Occipital lobe (tissue), 2 donors: ENCODE measurements around the gene SLITRK2. TPM values are rescaled to one million over a fixed set of nuclear protein-coding genes. Genes with fewer than 3 reads are reported as not detected.
A peak's percentile ranks its signal among the peaks of the same experiment; 100 is the strongest.

ENCODE experiments used
- DNase-seq: peaks from one replicate; lab custom pipeline; 2025; lab: John Stamatoyannopoulos, UW
- total RNA-seq: library from RNA; depleted of rRNA; stranded (reverse); fragments of >200 nt; gene quantifications from one replicate; pipeline ENCODE4 v1.2.3, GENCODE V29; 2014

The SLITRK2 gene, protein sequence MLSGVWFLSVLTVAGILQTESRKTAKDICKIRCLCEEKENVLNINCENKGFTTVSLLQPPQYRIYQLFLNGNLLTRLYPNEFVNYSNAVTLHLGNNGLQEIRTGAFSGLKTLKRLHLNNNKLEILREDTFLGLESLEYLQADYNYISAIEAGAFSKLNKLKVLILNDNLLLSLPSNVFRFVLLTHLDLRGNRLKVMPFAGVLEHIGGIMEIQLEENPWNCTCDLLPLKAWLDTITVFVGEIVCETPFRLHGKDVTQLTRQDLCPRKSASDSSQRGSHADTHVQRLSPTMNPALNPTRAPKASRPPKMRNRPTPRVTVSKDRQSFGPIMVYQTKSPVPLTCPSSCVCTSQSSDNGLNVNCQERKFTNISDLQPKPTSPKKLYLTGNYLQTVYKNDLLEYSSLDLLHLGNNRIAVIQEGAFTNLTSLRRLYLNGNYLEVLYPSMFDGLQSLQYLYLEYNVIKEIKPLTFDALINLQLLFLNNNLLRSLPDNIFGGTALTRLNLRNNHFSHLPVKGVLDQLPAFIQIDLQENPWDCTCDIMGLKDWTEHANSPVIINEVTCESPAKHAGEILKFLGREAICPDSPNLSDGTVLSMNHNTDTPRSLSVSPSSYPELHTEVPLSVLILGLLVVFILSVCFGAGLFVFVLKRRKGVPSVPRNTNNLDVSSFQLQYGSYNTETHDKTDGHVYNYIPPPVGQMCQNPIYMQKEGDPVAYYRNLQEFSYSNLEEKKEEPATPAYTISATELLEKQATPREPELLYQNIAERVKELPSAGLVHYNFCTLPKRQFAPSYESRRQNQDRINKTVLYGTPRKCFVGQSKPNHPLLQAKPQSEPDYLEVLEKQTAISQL
- total RNA-seq: 9.7 TPM

DNA sequence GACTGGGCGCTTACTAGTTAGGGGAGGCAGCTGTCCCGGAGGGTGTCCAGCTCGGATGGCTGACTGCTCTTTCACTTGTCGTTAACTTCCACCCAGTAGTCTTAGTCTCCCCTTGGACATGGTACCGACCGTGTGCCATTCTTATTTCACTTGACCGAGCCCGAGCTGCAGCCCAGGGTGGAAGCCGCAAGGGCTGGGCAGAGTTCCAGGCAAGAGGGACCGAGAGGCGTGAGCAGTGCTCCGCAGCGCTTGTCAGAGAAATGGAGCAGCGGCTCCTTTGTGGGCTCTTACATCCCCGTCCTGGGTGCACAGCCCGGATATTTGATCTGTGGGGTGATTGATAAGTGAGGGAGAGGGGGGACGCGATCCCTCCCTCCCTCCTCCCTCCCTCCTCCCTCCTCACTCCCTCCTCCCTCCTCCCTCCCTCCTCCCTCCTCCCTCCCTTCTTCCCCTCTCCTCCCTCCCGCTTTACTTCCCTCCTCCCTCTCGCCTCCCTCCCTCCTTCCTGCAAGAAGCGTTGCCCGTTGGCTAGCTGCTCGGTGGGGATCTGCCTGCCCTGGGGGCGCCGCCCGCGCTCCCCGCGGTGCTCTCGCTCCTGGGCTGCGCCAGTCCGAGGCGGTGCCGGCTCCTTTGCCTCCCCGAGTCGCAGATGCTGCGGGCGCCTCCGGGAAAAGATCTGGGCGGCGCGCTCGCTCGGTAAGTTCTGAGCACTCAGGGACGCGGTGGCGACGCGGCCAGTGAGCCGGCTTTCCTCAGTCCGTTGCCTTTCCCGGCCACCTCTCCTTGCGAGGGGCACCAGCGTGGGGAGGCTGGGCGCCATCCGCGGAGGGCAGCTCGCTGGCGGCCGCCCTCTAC, at the start of gene SLITRK2:
TSS of gene SLITRK2 (plus strand) at position 499 of the 855 bp plus-strand sequence. CDS start 4,597 bp downstream, outside the sequence.
- DNase-seq: peak; percentile 40

DNA sequence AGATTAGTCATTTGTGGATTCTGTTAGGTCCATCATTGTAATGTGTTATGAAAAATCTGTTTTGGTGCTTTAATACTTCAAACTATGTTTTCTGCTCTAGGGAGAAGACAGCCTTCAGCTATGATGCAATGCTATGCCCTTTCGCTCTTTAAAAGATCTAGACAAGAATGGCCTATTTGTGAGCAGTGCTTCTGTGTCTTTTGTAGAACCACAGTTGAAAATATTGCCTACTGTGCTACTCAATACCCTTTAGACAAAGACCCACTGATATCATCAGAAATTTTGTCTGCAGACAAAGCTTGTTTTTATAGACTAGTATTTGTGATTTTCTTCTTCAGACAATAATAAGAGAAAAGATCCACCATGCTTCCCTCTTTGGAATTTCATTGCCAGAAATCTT, 44.6 kb upstream of the SLITRK2 start:
- DNase-seq: no peak

DNA sequence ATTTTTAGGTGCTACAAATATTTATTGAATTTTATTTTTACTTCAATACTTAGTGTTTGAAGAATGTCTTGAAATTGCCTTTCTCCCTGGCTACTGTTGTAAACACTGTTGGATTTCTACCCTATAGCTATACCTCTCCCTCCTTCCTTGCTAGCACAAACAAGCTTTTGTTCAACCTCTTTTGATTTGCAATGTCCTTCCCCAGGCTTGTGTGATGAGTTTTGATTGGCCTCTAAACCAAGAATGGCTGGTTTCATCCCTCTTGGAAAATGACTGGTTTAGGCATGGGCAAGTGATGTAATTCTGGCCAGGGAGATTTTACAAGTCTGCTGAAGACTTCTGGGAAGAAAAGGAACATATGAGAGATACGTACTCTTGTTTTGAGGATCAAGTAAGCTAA, 25.3 kb upstream of the SLITRK2 start:
- DNase-seq: no peak

DNA sequence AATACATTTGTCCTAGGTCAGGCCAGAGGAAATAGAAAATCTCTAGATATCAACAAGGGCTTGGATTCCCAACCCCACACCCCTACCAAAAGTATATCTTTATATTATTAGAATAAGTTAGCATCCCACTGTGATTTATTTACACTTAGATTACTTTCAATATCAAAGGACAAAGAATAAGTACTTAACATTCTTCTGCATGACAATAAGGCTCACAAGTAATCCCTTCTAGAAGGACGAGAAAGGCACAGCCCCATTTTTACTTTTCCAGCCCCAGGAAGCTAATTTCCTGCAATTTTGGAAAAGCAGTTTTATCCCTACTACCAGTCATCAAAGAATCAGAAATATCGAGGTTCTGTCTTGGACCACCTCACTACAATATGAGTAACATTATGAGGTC, 14.1 kb upstream of the SLITRK2 start:
- DNase-seq: no peak

DNA sequence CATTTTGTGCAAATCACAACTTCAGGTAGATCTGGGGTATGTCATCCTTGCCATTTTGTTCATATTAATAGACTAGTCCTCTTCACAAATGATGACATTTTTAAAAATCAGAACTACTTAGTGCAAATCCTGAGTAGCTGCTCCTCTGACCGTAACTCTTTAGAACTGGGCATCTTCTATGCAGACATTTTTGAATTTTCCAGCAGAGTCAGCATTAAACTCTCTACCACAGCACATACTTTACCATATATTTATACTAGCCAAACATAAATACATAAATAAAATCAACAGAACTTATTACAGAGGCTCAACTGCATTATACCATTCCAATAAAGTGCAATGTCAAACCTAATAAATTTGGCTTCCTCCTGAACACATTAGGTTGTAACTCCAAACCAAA, 4.5 kb upstream of the SLITRK2 start:
- DNase-seq: no peak

DNA sequence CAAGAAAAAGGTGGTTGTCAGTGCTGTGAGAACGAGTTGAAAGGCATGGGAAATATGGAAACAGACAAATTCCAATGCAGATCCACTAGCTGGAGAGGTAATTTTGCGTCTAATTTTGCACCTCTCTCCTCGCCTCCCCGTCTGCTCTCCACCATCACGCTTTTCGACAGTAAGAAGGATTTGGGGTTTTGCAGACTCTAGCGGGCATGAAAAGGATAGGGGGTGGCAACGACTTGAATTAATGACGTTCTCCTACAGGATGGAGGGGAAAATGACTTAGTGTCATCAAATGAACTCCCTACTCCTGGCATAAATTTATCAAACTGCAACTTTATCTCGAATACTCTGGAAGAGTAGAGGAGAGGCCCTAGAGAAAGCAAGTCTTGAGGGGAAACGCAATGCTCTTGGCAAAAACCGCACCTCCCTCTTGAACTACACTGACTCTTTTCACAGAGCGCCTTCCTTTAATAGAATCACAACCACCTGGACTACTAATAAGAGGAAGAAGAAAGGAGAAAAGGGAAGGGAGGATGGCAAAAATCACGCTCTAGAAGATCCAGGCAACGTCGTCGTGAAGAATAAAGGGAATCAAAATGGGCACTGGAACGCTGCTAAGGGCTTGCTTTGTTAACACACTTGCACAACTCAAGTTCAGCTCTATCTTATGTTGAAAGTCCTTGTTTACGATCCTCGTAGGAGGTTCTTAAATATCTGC, 871 bp upstream of the SLITRK2 start:
- DNase-seq: no peak

DNA sequence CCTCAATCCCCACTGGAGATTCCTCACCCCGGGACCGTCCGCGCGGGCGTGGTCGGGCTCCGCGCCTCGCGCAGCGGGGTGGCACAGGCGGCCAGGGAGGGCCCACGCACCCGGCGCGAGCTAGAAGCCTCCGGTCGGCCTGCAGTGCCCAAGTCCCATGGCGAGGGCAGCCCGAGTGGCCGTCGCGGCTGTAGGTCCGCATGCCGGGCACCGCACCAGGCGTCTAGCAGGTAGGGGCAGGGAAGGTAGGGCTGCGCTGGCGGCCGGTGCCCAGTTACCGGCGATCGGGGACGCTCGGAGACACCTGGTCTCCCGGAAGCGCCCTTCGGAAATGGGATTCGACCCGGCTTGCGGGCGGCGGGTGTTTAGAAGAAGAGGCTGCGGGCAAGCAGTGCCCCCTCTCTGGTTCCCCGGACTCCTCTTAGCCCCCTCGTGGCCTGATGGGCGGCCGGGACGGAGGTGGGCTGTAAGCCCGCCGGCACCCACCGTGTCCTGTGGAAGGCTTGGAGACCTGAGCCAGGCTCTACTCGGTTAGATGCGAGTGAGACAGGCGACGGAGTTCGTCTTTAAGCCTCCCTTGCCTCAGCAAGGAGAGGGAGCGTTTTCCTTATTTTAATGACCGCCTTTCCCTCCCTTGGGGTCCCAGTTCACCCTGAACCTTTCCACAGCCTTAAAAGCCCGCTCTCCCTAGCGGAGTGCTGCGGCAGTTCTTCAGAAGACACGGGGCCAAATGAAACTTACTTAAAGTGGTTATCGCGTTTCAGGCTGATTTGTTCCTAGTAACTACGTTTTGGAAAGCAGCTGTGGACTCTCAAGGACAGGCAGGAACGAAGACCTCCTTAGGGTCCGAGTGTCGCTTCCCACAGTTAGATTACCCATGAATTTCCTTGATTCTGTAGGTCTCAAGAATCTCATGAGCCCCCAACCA, 821 bp downstream of the SLITRK2 start:
- no peak for DNase-seq

DNA sequence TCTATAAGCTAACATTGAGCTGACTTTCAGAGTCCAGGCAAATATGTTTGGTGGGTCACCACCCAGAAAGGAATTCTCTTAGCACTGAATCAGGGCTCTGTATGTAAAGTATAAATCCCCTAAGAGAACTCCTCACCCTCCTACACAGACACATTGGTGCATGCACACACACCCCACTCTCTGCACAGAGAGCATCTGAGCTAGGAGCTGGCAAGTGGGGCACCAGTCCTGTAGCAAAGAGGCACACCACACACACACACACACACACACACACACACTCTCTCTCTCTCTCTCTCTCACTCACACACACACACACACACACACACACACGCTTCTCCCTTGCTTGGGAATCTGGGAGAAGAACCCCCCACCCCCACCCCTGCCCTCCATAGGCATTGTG, 3.2 kb downstream of the SLITRK2 start:
- DNase-seq: no peak

DNA sequence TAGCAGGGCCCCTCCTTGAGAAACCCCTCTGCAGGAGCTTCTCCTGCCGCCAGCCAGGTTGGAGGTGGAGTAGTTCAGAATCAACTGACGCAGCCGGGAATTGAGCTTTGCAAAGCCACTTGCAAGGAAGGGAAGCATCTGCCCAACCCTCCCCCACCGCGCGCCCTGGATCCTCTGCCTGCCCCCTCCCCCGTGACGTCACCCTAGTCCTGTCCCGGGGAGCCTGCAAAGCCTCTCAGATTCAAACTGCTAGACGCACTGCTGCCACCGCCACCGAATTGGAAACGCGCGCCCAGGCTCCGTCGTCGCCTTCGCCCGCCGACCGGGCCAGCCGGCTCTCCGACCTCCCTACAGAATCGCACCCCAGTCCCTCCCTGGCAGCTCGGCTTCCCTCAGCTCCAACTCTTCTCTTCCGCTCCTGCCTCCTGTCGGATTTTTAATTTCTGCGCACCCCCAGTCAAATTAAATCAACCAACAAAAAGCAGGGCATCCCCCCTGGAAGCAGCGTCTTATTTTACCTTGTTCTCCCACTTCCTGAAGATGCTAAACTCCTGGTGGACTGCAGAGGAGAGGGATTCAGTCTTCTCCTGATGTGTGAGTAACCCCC, 3.8 kb downstream of the SLITRK2 start:
- peak; percentile 80 for DNase-seq

DNA sequence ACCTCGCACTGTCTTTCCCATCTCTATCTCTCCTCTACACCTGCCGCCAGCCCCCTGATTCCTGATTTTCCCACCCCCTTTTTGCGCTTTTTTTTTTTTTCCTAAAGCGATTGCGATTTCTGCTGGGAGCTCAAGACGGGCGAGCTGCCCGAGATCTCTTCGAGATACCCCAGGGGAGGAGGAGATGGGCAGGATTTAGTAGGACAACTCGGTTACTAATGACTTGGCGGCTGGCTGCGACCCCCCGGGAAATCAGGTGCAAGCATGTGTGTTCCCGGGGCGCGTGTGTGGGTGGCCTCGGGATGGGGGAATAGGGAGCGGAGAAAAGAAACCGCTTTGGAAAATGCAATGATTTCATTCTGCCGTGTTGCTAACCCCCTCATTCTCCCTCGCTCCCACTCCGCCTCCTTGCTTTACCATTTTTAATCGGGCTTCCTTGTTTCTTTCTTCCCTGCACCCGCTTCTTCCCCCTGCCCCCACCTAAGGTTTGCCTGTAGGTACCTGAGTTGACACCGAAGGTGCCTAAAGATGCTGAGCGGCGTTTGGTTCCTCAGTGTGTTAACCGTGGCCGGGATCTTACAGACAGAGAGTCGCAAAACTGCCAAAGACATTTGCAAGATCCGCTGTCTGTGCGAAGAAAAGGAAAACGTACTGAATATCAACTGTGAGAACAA, 4.4 kb downstream of the SLITRK2 start:
- no peak for DNase-seq

DNA sequence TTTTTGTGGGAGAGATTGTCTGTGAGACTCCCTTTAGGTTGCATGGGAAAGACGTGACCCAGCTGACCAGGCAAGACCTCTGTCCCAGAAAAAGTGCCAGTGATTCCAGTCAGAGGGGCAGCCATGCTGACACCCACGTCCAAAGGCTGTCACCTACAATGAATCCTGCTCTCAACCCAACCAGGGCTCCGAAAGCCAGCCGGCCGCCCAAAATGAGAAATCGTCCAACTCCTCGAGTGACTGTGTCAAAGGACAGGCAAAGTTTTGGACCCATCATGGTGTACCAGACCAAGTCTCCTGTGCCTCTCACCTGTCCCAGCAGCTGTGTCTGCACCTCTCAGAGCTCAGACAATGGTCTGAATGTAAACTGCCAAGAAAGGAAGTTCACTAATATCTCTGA, 5.5 kb downstream of the SLITRK2 start:
- no peak for DNase-seq

DNA sequence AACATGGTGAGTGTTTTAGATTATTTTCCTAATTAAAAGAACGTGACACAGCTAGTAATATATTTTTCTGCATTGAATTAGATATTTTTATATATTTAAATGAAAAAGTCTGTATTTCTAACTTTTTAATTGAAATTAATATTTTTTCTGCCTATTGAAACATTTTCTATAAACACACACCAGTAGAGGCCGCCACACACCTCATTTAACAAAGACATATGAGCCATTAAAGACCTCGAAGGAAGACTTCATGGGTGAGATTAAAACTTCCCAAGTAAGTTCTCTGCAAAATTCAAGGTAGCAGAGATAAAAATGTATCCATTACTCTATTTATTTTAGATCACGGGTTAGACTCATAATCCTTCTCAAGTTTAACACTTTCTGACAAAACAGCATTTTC, 8.3 kb downstream of the SLITRK2 start:
- DNase-seq: no peak

DNA sequence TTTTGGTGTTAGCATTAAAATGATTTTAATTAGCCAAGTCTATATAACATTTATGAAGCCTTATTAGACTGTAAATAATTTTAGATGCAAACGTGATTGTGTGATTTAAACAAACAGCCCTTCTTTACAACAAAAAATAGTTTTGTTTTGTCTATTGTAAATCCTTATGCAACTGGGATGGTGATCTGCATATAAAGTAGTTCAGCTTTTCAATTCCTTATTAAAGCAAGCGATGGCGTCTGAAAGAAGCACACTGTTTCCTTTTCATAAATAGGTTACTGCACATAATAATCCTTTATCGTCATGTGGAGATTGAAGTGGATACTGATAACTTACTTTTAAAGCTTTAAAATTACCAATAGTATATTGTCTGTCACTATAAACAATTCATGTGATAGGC, 8.8 kb downstream of the SLITRK2 start:
- DNase-seq: no peak

DNA sequence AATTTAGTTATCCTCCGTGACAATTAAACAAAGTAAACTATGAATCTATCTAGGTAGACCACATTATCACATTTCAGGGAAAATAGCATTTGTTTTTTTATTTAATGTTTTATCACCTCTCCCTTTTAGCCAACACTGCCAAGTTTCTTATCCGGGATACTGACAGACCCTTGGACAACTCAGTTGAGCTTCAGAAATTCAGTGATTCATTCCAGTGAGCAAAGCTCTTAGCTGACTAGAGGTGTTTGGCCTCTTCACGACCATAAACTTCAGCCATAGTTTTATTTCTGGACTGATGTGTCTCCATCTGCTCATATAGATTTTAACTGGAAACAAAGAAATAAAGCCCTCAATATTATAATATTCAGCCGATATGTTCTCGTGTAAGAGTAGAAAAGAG, 15.2 kb downstream of the SLITRK2 start:
- no peak for DNase-seq

DNA sequence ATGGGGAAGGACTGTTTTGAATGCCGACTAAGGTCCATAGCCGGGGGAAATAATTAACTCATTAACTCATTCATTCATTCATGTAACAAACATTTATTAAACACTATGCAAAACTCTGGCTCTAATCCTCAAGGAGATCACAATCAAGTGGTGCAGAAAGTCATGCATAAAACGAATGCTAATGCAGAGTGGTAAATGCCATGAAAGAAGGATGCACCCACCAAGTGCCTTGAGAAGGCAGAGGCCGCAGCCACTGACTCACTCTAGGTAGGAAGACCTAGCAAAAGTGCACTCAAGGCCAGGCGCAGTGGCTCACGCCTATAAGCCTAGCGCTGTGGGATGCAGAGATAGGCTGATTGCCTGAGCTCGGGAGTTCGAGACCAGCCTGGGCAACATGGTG, 22.9 kb downstream of the SLITRK2 start:
- DNase-seq: no peak

DNA sequence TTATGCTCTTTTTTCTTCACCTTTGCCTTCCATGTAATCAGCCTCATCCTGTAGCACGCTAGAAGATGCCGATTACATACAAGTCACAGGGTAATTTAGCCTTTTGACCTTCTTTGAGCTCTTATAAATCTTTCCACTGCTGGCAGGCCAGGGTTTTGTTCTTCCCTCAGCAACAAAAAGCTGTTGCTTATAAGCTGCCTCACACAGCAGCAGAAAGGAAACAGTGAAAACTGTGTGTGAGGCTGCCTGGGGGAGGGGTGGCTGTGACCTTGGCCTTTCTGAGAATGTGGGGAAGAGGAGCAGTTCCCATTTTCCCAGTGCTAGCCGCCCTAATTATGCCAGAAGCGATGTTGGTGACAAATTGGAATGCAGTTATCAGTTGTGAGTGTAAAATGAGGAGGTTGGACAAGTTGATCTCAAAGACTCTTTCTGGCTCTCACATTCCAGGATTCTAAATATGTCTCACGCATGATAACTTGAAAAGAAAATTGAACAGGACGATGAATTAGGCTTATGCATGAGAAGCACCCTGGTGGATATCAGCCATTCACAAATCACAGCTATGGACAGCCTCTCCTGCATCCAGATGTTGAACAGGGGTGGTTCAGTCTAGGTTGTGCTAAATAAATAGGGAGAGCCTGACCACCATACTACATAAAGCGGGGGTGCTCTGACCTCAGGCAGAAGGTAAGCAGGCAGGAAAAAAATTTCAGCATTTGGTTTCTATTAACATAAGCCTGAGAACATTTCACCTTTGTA, 25.7 kb downstream of the SLITRK2 start:
- DNase-seq: no peak

DNA sequence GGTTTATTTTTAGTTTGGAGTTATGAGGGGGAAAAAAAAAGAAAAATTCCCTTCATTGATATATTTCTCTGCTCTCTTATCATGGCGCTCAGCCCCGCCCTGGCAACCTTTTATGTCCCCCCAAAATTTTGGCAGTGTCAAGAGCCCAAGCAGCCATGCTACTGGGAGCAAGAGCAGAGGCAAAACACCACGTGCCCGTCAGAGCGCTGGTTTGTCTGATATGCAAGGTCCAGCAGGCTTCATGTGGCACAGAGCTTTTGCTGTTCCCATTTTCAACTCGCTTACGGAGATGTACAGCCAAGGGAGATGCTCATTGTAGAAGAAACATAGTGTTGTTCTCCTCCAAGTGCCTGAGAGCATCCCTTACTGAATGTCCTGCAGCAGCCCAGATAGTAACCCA, 27.3 kb downstream of the SLITRK2 start:
- no peak for DNase-seq

DNA sequence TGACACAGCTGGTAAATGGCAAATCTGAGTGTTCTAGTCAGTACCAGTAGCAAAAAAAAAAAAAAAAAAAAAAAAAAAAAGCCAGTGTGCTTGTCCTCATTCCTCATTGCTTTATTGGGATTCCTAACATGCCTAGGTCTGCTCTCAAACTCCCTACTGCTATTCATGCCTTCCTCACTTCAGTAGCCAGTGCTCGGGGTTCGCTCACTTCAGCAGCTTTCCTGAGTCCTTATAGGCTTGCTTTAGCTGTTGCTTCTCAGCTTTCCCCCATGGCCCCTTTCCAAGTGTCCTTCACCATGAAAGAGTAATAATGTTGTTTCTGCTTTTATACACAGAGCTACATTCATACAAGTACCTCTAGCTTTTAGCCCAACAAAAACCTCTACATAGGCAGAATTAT, 30.8 kb downstream of the SLITRK2 start:
- no peak for DNase-seq
